ENCODE data around the gene ZBED5.
"Not testable (repeated sequence)": the region's sequence is repeated elsewhere in the genome, so short reads cannot be mapped to it uniquely, and the experiment has no call there.

ZBED5 gene

GRCh38 chr11:10836884-10837283 lies 21.0 kb downstream of the ZBED5 start:
- DNase-seq: not testable (repeated sequence)

GRCh38 chr11:10829139-10829538 lies 28.7 kb downstream of the ZBED5 start:
- no peak for DNase-seq

GRCh38 chr11:10828402-10828801 lies 29.5 kb downstream of the ZBED5 start:
- no peak for DNase-seq

- DNase-seq: no peak
These were observed 33.0 kb downstream of the ZBED5 start for GRCh38 chr11:10824888-10825287.

- DNase-seq: no peak
These were observed 34.7 kb downstream of the ZBED5 start for GRCh38 chr11:10823152-10823579.

GRCh38 chr11:10822491-10822890 lies 35.4 kb downstream of the ZBED5 start:
- DNase-seq: not testable (repeated sequence)

- DNase-seq: no peak
These were observed 39.3 kb downstream of the ZBED5 start for GRCh38 chr11:10818594-10818993.

- DNase-seq: no peak
These were observed 43.9 kb downstream of the ZBED5 start for GRCh38 chr11:10813945-10814344.

GRCh38 chr11:10809373-10810160 lies 48.3 kb downstream of the ZBED5 start:
- peak; percentile 80 for DNase-seq

- peak; percentile 100 for DNase-seq
These were observed 49.1 kb downstream of the ZBED5 start, which contains the start of gene EIF4G2 for GRCh38 chr11:10808553-10809372. EIF4G2 (minus strand) TSS chr11:10808926.

- no peak for DNase-seq
These were observed 49.7 kb downstream of the ZBED5 start for GRCh38 chr11:10808235-10808552.

GRCh38 chr11:10807493-10808234 lies 50.2 kb downstream of the ZBED5 start:
- DNase-seq: peak; percentile 82

- no peak for DNase-seq
These were observed 51.6 kb downstream of the ZBED5 start for GRCh38 chr11:10806206-10806605.

- DNase-seq: no peak
These were observed 52.1 kb downstream of the ZBED5 start for GRCh38 chr11:10805741-10806140.

GRCh38 chr11:10803676-10804075 lies 54.2 kb downstream of the ZBED5 start:
- no peak for DNase-seq
